DOHH2 (cell line): ENCODE data around the gene TRAF3.

Source experiments
- H3F3A ChIP-seq: fragments of 200-600 bp; sonication (generic), shearing (Covaris generic); 2 replicates; pipeline ENCODE4 v1.6.0; 2016; ENCODE audit warnings: antibody characterized with exemption, mild to moderate bottlenecking; ENCODE audit not compliant: control insufficient read depth, insufficient read depth
- H3K27ac ChIP-seq: fragments of 200-600 bp; sonication (generic); 2 replicates; pipeline ENCODE4 v1.5.1; 2014; ENCODE audit warnings: low read depth, mild to moderate bottlenecking, low read length, moderate library complexity
- H3K27me3 ChIP-seq: fragments of 200-600 bp; sonication (generic); 2 replicates; pipeline ENCODE4 v1.6.1; 2014; ENCODE audit warnings: mild to moderate bottlenecking, low read length, mixed read lengths; ENCODE audit not compliant: control insufficient read depth
- H3K36me3 ChIP-seq: fragments of 200-600 bp; sonication (generic); 2 replicates; pipeline ENCODE4 v1.6.1; 2014; ENCODE audit warnings: mild to moderate bottlenecking, low read length, moderate library complexity, mixed read lengths; ENCODE audit not compliant: control insufficient read depth
- H3K4me1 ChIP-seq: fragments of 200-600 bp; sonication (generic); 2 replicates; pipeline ENCODE4 v1.6.1; 2014; ENCODE audit warnings: mild to moderate bottlenecking, low read length, mixed read lengths; ENCODE audit not compliant: control insufficient read depth
- H3K4me2 ChIP-seq: fragments of 200-600 bp; sonication (generic); 2 replicates; pipeline ENCODE4 v1.6.0; 2014; ENCODE audit warnings: mild to moderate bottlenecking, low read length, moderate library complexity
- H3K4me3 ChIP-seq: fragments of 200-600 bp; sonication (generic); 2 replicates; pipeline ENCODE4 v1.5.1; 2014; ENCODE audit warnings: mild to moderate bottlenecking, low read length, mixed read lengths
- H3K79me2 ChIP-seq: fragments of 200-600 bp; sonication (generic); 2 replicates; pipeline ENCODE4 v1.6.1; 2014; ENCODE audit warnings: mild to moderate bottlenecking, low read length, mixed read lengths; ENCODE audit not compliant: control insufficient read depth
- H3K9me2 ChIP-seq: fragments of 200-600 bp; sonication (generic); replicated peaks from 2 replicates; pipeline ENCODE4 v1.6.1; 2014; ENCODE audit warnings: mild to moderate bottlenecking, low read length, mixed read lengths; ENCODE audit not compliant: control insufficient read depth
- H3K9me3 ChIP-seq: fragments of 200-600 bp; sonication (generic); 2 replicates; pipeline ENCODE4 v1.6.1; 2014; ENCODE audit warnings: antibody characterized with exemption, low read length, mixed read lengths; ENCODE audit not compliant: control insufficient read depth, insufficient read depth
- H4K20me1 ChIP-seq: fragments of 200-600 bp; sonication (generic); 2 replicates; pipeline ENCODE4 v1.6.0; 2014; ENCODE audit warnings: low read depth, mild to moderate bottlenecking, antibody characterized with exemption, low read length, moderate library complexity; ENCODE audit not compliant: control insufficient read depth, insufficient read depth
- CTCF ChIP-seq: fragments of 200-600 bp; sonication (generic); IDR thresholded peaks from one replicate; pipeline ENCODE4 v1.5.1; 2014; ENCODE audit warnings: antibody characterized with exemption, mild to moderate bottlenecking, low read depth, low read length; ENCODE audit not compliant: poor library complexity, severe bottlenecking
- EZH2phosphoT487 ChIP-seq: fragments of 200-600 bp; sonication (generic); IDR thresholded peaks from 2 replicates; pipeline ENCODE4 v1.6.1; 2017; ENCODE audit warnings: borderline replicate concordance, mild to moderate bottlenecking, antibody characterized with exemption, low read length, moderate library complexity, mixed read lengths

TRAF3 gene

GRCh38 chr14:102856179-102856578 is 78.9 kb downstream of the TRAF3 start:
- no peaks in the 10 kb centered on the region for H3F3A ChIP-seq
- H3K79me2 ChIP-seq, result 0 out of 2 replicates have a peak, but pooled peaks cover 4% of the 10 kb centered on the region
- no peaks in the 10 kb centered on the region for H4K20me1 ChIP-seq

GRCh38 chr14:102857444-102857843 is 80.2 kb downstream of the TRAF3 start:
- Histone ChIP-seq H3K36me3 (no peaks in the 10 kb centered on the region; the same call in 1 of the 2 replicates), H3F3A (no peaks in the 10 kb centered on the region), H3K79me2 (0 out of 2 replicates have a peak, but pooled peaks cover 4% of the 10 kb centered on the region), H4K20me1 (no peaks in the 10 kb centered on the region), H3K27me3 (no peaks in the 10 kb centered on the region), H3K4me2 (no peak overlapping the region), H3K4me3 (no peak overlapping the region), H3K9me2 (no peaks in the 10 kb centered on the region), H3K9me3 (no peaks in the 10 kb centered on the region), H3K27ac (no peak overlapping the region), H3K4me1 (no peaks in the 10 kb centered on the region)
- no peak for TF ChIP-seq CTCF
- TF ChIP-seq EZH2phosphoT487, result no peak

More at GRCh38 chr14:102856179-102856578, 78.9 kb downstream of the TRAF3 start:
- H3K9me3 ChIP-seq, result no peaks in the 10 kb centered on the region
- H3K4me1 ChIP-seq, result no peaks in the 10 kb centered on the region
- H3K27me3 ChIP-seq, result no peaks in the 10 kb centered on the region
- no peak for TF ChIP-seq CTCF
- no peak for TF ChIP-seq EZH2phosphoT487
- no peaks in the 10 kb centered on the region; the same call in 1 of the 2 replicates for H3K36me3 ChIP-seq
- no peak overlapping the region for H3K27ac ChIP-seq
- H3K4me3 ChIP-seq, result no peak overlapping the region
- no peaks in the 10 kb centered on the region for H3K9me2 ChIP-seq
- no peak overlapping the region for H3K4me2 ChIP-seq

- H3K4me2 ChIP-seq, result no peak overlapping the region
- TF ChIP-seq CTCF (no peak), EZH2phosphoT487 (no peak)
- no peaks in the 10 kb centered on the region for H3K27me3 ChIP-seq
- H4K20me1 ChIP-seq, result no peaks in the 10 kb centered on the region
- H3K4me1 ChIP-seq, result no peaks in the 10 kb centered on the region
- no peaks in the 10 kb centered on the region for H3K9me3 ChIP-seq
- no peaks in the 10 kb centered on the region for H3F3A ChIP-seq
- no peak overlapping the region for H3K4me3 ChIP-seq
- H3K9me2 ChIP-seq, result no peaks in the 10 kb centered on the region
- H3K27ac ChIP-seq, result no peak overlapping the region
- H3K79me2 ChIP-seq, result peaks cover 1% of the 10 kb centered on the region; the same call in 1 of the 2 replicates
- no peaks in the 10 kb centered on the region for H3K36me3 ChIP-seq
Observed at GRCh38 chr14:102859911-102860310, 82.7 kb downstream of the TRAF3 start.
